GM19043 (cell line): Measurements from ENCODE around the gene MFN2.

Source experiments
- ATAC-seq: cut with Tn5 transposase; IDR thresholded peaks from one replicate; pipeline ENCODE4 v1.9.1; 2021; ENCODE audit warnings: low read depth; ENCODE audit not compliant: unreplicated experiment

Gene MFN2

GRCh38 chr1:12046749-12047119 is 66.5 kb downstream of the MFN2 start:
- ATAC-seq: no peak

- peak; percentile 28 for ATAC-seq
Observed at GRCh38 chr1:12047120-12047876, 67.1 kb downstream of the MFN2 start.

- ATAC-seq: no peak
Observed at GRCh38 chr1:12048372-12048771, 68.1 kb downstream of the MFN2 start.

GRCh38 chr1:12049616-12050015 is 69.4 kb downstream of the MFN2 start:
- ATAC-seq: no peak

GRCh38 chr1:12051361-12051760 is 71.1 kb downstream of the MFN2 start:
- ATAC-seq: no peak

GRCh38 chr1:12052008-12052573 is 71.8 kb downstream of the MFN2 start:
- ATAC-seq: peak; percentile 73

- no peak for ATAC-seq
Observed at GRCh38 chr1:12052997-12053686, 72.9 kb downstream of the MFN2 start.

- ATAC-seq: no peak
Observed at GRCh38 chr1:12053752-12054548, 73.7 kb downstream of the MFN2 start.

GRCh38 chr1:12055259-12055658 is 75.0 kb downstream of the MFN2 start:
- ATAC-seq: no peak

GRCh38 chr1:12056331-12056841 is 76.1 kb downstream of the MFN2 start:
- no peak for ATAC-seq

- no peak for ATAC-seq
Observed at GRCh38 chr1:12057382-12057781, 77.1 kb downstream of the MFN2 start.

GRCh38 chr1:12057940-12058687 is 77.9 kb downstream of the MFN2 start:
- no peak for ATAC-seq

GRCh38 chr1:12059226-12059625 is 79.0 kb downstream of the MFN2 start:
- no peak for ATAC-seq

GRCh38 chr1:12059722-12060464 is 79.6 kb downstream of the MFN2 start:
- no peak for ATAC-seq

GRCh38 chr1:12060500-12060899 is 80.3 kb downstream of the MFN2 start:
- no peak for ATAC-seq
